ENCODE results near the gene CYB5R4. TPM values are rescaled to one million over a fixed set of nuclear protein-coding genes. Genes with fewer than 3 reads are reported as not detected.
A peak's percentile ranks its signal among the peaks of the same experiment; 100 is the strongest.
"Not testable (repeated sequence)": the region's sequence is repeated elsewhere in the genome, so short reads cannot be mapped to it uniquely, and the experiment has no call there.

Gene CYB5R4
- polyA plus RNA-seq, 6 donors from 2014 or later: 69.3 to 83.5 (median 72.4) TPM

DNA sequence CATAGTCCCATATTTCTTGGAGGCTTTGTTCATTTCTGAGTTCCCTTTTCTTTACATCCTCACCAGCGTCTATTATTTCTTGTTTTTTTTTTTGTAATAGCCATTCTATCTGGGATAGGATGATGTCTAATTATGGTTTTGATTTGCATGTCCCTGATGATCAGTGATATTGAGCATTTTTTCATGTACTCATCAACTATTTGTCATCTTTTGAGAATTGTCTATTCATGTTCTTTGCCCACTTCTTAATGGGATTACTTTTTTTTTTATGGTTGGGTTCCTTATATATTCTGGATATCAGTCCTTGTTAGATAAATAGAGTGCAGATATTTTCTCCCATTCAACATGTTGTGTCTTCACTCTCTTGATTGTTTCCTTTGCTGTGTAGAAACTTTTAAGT lies 42.1 kb downstream of the CYB5R4 start:
- Mint-ChIP-seq H3K27ac (peak overlapping the region in 1 of 6 donors; percentile 56), H3K4me1 (peaks cover 46 to 74% (median 57%) of the 10 kb centered on the region in 3 donors), H3K27me3 (no peaks in the 10 kb centered on the region), H3K9me3 (peaks cover 0 to 60% (median 42%) of the 10 kb centered on the region in 7 donors), H3K36me3 (peaks cover 34 to 44% of the 10 kb centered on the region in 2 donors), H3K4me3 (no peak overlapping the region)
- ATAC-seq (ENCODE audit: low read depth in 2 of 2): no peak
- no peak for DNase-seq

DNA sequence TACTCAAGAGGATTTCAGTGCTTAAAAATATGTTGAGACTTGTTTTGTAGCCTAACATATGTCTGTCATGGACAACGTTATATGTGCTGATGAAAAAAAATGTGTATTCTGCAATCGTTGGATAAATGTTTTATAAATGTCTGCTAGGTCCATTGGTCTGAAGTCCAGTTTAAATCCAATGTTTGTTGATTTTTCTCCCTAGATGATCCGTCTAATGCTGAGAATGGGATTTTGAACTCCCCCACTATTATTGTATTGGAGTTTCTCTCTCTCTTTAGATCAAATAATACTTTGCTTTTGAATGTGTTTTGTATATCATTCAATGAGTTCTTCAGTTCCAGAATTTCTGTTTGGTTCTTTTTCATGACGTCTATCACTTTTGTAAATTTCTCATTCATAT lies 44.9 kb downstream of the CYB5R4 start:
- H3K36me3 Mint-ChIP-seq: peaks cover 51 to 55% of the 10 kb centered on the region in 2 donors
- H3K9me3 Mint-ChIP-seq: peaks cover 0 to 62% (median 49%) of the 10 kb centered on the region in 7 donors

GRCh38 chr6:83905648-83906047 lies 46.2 kb downstream of the CYB5R4 start:
- Mint-ChIP-seq H3K27ac (peak overlapping the region in 2 of 6 donors; percentile 28 to 42), H3K4me3 (no peak overlapping the region), H3K27me3 (no peaks in the 10 kb centered on the region), H3K4me1 (peaks cover 55 to 81% (median 70%) of the 10 kb centered on the region in 3 donors), H3K36me3 (peaks cover 51 to 64% of the 10 kb centered on the region in 2 donors), H3K9me3 (peaks cover 0 to 61% (median 44%) of the 10 kb centered on the region in 7 donors)
- ATAC-seq (ENCODE audit: low read depth in 2 of 2): no peak
- no peak for DNase-seq

More for the DNA sequence above, 44.9 kb downstream of the CYB5R4 start:
- Mint-ChIP-seq H3K27ac (no peak overlapping the region), H3K4me1 (peaks cover 56 to 83% (median 72%) of the 10 kb centered on the region in 3 donors), H3K27me3 (no peaks in the 10 kb centered on the region), H3K4me3 (no peak overlapping the region)
- DNase-seq (no peak), ATAC-seq (ENCODE audit: low read depth in 2 of 2) (no peak)

- H3K36me3 Mint-ChIP-seq: peaks cover 35 to 48% of the 10 kb centered on the region in 2 donors
- peak overlapping the region in 3 of 6 donors; percentile 43 to 85 (median 81) for H3K27ac Mint-ChIP-seq
- not testable (repeated sequence) for DNase-seq; H3K27me3 Mint-ChIP-seq; ATAC-seq (ENCODE audit: low read depth in 2 of 2)
- H3K4me1 Mint-ChIP-seq: peaks cover 38 to 67% (median 63%) of the 10 kb centered on the region in 3 donors
- H3K9me3 Mint-ChIP-seq: peaks cover 0 to 43% (median 26%) of the 10 kb centered on the region in 7 donors
- peak overlapping the region in 1 of 8 donors; percentile 59 for H3K4me3 Mint-ChIP-seq
Measured at GRCh38 chr6:83907623-83908390, 48.3 kb downstream of the CYB5R4 start.

DNA sequence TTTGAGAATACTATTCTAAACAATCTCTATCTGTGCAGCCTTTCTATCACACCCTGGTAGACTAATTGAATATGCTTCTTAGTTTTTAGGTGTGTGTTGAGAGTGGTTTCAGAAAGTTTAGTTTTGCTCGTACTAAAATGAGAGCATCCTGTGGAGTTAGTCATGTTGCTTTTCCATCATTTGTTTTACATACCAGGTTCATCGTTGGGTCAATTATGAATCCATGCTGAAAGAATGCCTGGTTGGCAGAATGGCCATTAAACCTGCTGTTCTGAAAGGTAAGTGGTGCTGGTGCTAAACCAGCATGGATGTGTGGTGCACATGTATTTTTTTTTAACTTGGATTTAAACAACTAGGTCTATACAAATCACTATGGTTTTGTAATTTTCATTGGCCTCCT lies 49.3 kb downstream of the CYB5R4 start:
- H3K36me3 Mint-ChIP-seq: peaks cover 32 to 38% of the 10 kb centered on the region in 2 donors
- H3K4me1 Mint-ChIP-seq: peaks cover 31 to 57% (median 54%) of the 10 kb centered on the region in 3 donors
- peaks cover 0 to 33% (median 16%) of the 10 kb centered on the region in 7 donors for H3K9me3 Mint-ChIP-seq
- ATAC-seq (ENCODE audit: low read depth in 2 of 2) (no peak), DNase-seq (no peak)
- peak overlapping the region in 1 of 6 donors; percentile 43 for H3K27ac Mint-ChIP-seq
- H3K27me3 Mint-ChIP-seq: no peaks in the 10 kb centered on the region
- H3K4me3 Mint-ChIP-seq: no peak overlapping the region

GRCh38 chr6:83911278-83911677 lies 51.8 kb downstream of the CYB5R4 start:
- no peak overlapping the region for H3K27ac Mint-ChIP-seq
- H3K36me3 Mint-ChIP-seq: peaks cover 24 to 25% of the 10 kb centered on the region in 2 donors
- H3K27me3 Mint-ChIP-seq: no peaks in the 10 kb centered on the region
- peaks cover 33 to 62% (median 48%) of the 10 kb centered on the region in 3 donors for H3K4me1 Mint-ChIP-seq
- peaks cover 0 to 16% (median 6%) of the 10 kb centered on the region in 7 donors for H3K9me3 Mint-ChIP-seq
- DNase-seq: no peak
- no peak for ATAC-seq (ENCODE audit: low read depth in 2 of 2)
- no peak overlapping the region for H3K4me3 Mint-ChIP-seq

DNA sequence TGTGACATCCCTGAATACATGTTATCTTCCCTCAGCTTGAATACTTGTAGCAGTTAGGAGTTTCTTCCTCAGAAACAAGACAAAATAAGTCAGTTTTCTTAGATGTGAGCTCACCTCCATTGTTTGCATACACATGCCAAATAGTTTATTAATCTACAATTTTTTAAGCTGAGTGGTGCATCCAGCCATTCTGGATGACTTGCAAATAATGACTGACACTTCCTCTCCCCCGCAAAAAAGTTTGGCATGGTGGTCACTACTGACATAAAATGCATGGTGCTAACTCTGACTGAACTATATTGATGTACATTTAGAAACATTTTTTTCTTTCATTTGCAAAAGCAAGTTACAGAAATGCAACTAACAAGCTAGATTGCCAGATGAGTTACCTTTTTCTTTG lies 55.5 kb downstream of the CYB5R4 start:
- H3K36me3 Mint-ChIP-seq: peaks cover 4 to 11% of the 10 kb centered on the region in 2 donors
- H3K9me3 Mint-ChIP-seq: no peaks in the 10 kb centered on the region

DNA sequence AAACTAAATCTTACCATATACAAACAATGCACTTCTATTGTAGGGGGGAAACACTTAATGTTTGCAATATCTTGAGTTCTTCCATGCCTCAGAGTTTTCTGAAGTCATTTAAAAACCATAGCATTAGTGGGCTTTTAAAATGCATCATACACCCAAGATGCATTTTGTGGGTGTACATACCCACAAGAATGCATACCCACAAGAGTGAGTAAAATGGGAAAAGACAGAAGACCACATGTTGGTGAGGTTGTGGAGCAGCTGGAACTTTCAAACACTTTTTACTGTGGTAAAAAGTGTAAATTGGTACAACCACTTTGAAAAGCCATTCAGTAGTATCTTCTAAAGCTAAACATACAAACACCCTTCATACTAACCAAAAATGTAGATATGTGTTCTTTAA lies 57.5 kb downstream of the CYB5R4 start:
- ATAC-seq (ENCODE audit: low read depth in 2 of 2) (no peak), DNase-seq (no peak)
- H3K27me3 Mint-ChIP-seq: no peaks in the 10 kb centered on the region
- no peak overlapping the region for H3K27ac Mint-ChIP-seq
- peaks cover 8 to 11% of the 10 kb centered on the region in 2 donors for H3K36me3 Mint-ChIP-seq
- no peaks in the 10 kb centered on the region for H3K9me3 Mint-ChIP-seq
- no peak overlapping the region for H3K4me3 Mint-ChIP-seq
- H3K4me1 Mint-ChIP-seq: peaks cover 19 to 32% (median 20%) of the 10 kb centered on the region in 3 donors

More for the DNA sequence above, 55.5 kb downstream of the CYB5R4 start:
- Mint-ChIP-seq H3K27me3 (no peaks in the 10 kb centered on the region), H3K4me1 (peaks cover 26 to 45% (median 30%) of the 10 kb centered on the region in 3 donors), H3K27ac (no peak overlapping the region), H3K4me3 (no peak overlapping the region)
- ATAC-seq (ENCODE audit: low read depth in 2 of 2) (no peak), DNase-seq (no peak)

- ATAC-seq (ENCODE audit: low read depth in 2 of 2) (no peak), DNase-seq (no peak)
- H3K27me3 Mint-ChIP-seq: no peaks in the 10 kb centered on the region
- no peak overlapping the region for H3K4me3 Mint-ChIP-seq
- peak overlapping the region in 1 of 6 donors; percentile 43 for H3K27ac Mint-ChIP-seq
- H3K4me1 Mint-ChIP-seq: peaks cover 13 to 18% (median 17%) of the 10 kb centered on the region in 3 donors
- H3K9me3 Mint-ChIP-seq: no peaks in the 10 kb centered on the region
- peaks cover 21 to 32% of the 10 kb centered on the region in 2 donors for H3K36me3 Mint-ChIP-seq
Measured at GRCh38 chr6:83920017-83920416, 60.5 kb downstream of the CYB5R4 start.

DNA sequence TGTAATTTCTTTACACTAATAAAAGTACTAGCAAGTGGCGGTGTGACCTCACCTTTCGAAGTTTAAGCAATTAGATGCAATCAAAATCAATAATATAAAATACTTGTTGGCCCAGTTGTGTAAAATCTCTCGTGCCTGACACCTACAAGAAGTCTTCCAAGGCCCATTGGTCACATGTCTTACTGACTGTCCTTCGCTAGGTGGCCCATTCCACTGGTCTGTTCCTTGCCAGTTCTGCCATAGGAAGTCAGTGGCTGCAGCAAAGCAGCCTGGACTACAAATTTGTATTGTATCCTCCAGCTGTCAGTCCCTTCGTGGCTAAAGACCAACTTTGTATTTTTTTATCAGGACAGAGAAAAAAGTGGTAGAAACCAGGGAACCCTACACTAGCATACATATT lies 61.8 kb downstream of the CYB5R4 start:
- no peak overlapping the region for H3K27ac Mint-ChIP-seq
- peaks cover 4 to 6% (median 6%) of the 10 kb centered on the region in 3 donors for H3K4me1 Mint-ChIP-seq
- H3K9me3 Mint-ChIP-seq: no peaks in the 10 kb centered on the region
- no peaks in the 10 kb centered on the region for H3K27me3 Mint-ChIP-seq
- peaks cover 28 to 39% of the 10 kb centered on the region in 2 donors for H3K36me3 Mint-ChIP-seq
- H3K4me3 Mint-ChIP-seq: no peak overlapping the region
- DNase-seq: no peak
- ATAC-seq (ENCODE audit: low read depth in 2 of 2): no peak

GRCh38 chr6:83927470-83927869 lies 68.0 kb downstream of the CYB5R4 start:
- H3K4me1 Mint-ChIP-seq: peaks cover 0 to 5% (median 0%) of the 10 kb centered on the region in 3 donors
- peaks cover 47 to 50% of the 10 kb centered on the region in 2 donors for H3K36me3 Mint-ChIP-seq
- H3K27ac Mint-ChIP-seq: peak overlapping the region in 1 of 6 donors; percentile 82

GRCh38 chr6:83928286-83928685 lies 68.8 kb downstream of the CYB5R4 start:
- peaks cover 0 to 5% (median 0%) of the 10 kb centered on the region in 3 donors for H3K4me1 Mint-ChIP-seq
- peaks cover 39 to 46% of the 10 kb centered on the region in 2 donors for H3K36me3 Mint-ChIP-seq
- H3K27ac Mint-ChIP-seq: peak overlapping the region in 1 of 6 donors; percentile 12
- no peak overlapping the region for H3K4me3 Mint-ChIP-seq
- H3K9me3 Mint-ChIP-seq: no peaks in the 10 kb centered on the region
- no peak for DNase-seq
- H3K27me3 Mint-ChIP-seq: no peaks in the 10 kb centered on the region
- no peak for ATAC-seq (ENCODE audit: low read depth in 2 of 2)

More at GRCh38 chr6:83927470-83927869, 68.0 kb downstream of the CYB5R4 start:
- H3K4me3 Mint-ChIP-seq: no peak overlapping the region
- DNase-seq (no peak), ATAC-seq (ENCODE audit: low read depth in 2 of 2) (no peak)
- no peaks in the 10 kb centered on the region for H3K9me3 Mint-ChIP-seq
- no peaks in the 10 kb centered on the region for H3K27me3 Mint-ChIP-seq

GRCh38 chr6:83946201-83946833 lies 86.8 kb downstream of the CYB5R4 start:
- peaks cover 13 to 38% (median 17%) of the 10 kb centered on the region in 7 donors for H3K9me3 Mint-ChIP-seq
- H3K4me1 Mint-ChIP-seq; ATAC-seq (ENCODE audit: low read depth in 2 of 2); H3K4me3 Mint-ChIP-seq; DNase-seq; H3K27ac Mint-ChIP-seq; H3K27me3 Mint-ChIP-seq: not testable (repeated sequence)
- H3K36me3 Mint-ChIP-seq: peaks cover 31 to 35% of the 10 kb centered on the region in 2 donors
